Calu3 (cell line): Measurements from ENCODE around the gene B4GAT1. TPM values are rescaled to one million over a fixed set of nuclear protein-coding genes. Genes with fewer than 3 reads are reported as not detected.
A peak's percentile ranks its signal among the peaks of the same experiment; 100 is the strongest.
"Not testable (repeated sequence)": the region's sequence is repeated elsewhere in the genome, so short reads cannot be mapped to it uniquely, and the experiment has no call there.

Experiments used
- BruUV-seq: library from RNA; stranded (reverse); fragments of 400-500 nt; replicated peaks from 2 replicates; lab custom pipeline; 2021; lab: Mats Ljungman, UMichigan
- CTCF ChIA-PET: fragments of 300-600 bp; sonication (Branson Sonifier 250); formaldehyde crosslinking; loops from one replicate; lab custom pipeline; 2022; ENCODE audit warnings: antibody characterized with exemption; lab: Charles Lee
- DNase-seq: peaks from one replicate; pipeline ENCODE4 v3.0.0; 2022
- H3K27ac Mint-ChIP-seq: one replicate; pipeline ENCODE4 v1.8.0; 2022; ENCODE audit warnings: mixed read lengths; ENCODE audit not compliant: unreplicated experiment
- H3K27me3 Mint-ChIP-seq: one replicate; pipeline ENCODE4 v1.8.0; 2022; ENCODE audit warnings: mixed read lengths; ENCODE audit not compliant: unreplicated experiment
- H3K36me3 Mint-ChIP-seq: one replicate; pipeline ENCODE4 v1.8.0; 2022; ENCODE audit warnings: mild to moderate bottlenecking, moderate library complexity, mixed read lengths; ENCODE audit not compliant: insufficient read depth, unreplicated experiment
- H3K4me1 Mint-ChIP-seq: one replicate; pipeline ENCODE4 v1.8.0; 2022; ENCODE audit warnings: mild to moderate bottlenecking, low read depth, mixed read lengths; ENCODE audit not compliant: unreplicated experiment
- H3K4me3 Mint-ChIP-seq: one replicate; pipeline ENCODE4 v1.8.0; 2022; ENCODE audit warnings: mild to moderate bottlenecking, low read depth, moderate library complexity, mixed read lengths; ENCODE audit not compliant: unreplicated experiment
- H3K9me3 Mint-ChIP-seq: one replicate; pipeline ENCODE4 v1.8.0; 2022; ENCODE audit warnings: low read depth, mixed read lengths; ENCODE audit not compliant: unreplicated experiment
- CTCF ChIP-seq: fragments of 200-600 bp; IDR thresholded peaks from one replicate; pipeline ENCODE4 v1.8.0; 2022; ENCODE audit warnings: antibody characterized with exemption; ENCODE audit not compliant: unreplicated experiment
- intact Hi-C: fragments of 100-400 bp; cut with micrococcal nuclease; formaldehyde crosslinking; loops from one replicate; pipeline ENCODE4 v1.10.0; 2022; ENCODE audit not compliant: unreplicated experiment
- total RNA-seq: library from RNA; stranded (reverse); gene quantifications from 2 replicates; pipeline ENCODE4 v1.2.3, GENCODE V29; 2022

The B4GAT1 gene
- total RNA-seq, 1 experiment from 2014 or later: 11.8 TPM

GRCh38 chr11:66312549-66313320 is 34.7 kb downstream of the B4GAT1 start:
- TF ChIP-seq CTCF: no peak
- H3K27me3 Mint-ChIP-seq: peaks cover 43% of the 10 kb centered on the region
- intact Hi-C loops: no loop called here
- BruUV-seq: no TSS peak
- peak overlapping the region; percentile 83 for H3K27ac Mint-ChIP-seq
- H3K4me3 Mint-ChIP-seq: peak overlapping the region; percentile 90
- H3K36me3 Mint-ChIP-seq: peaks cover 24% of the 10 kb centered on the region
- CTCF ChIA-PET: interaction anchor here (0.5 to 3.3 kb wide), 21 partner anchors 10 to 126 kb away, joined by 3 to 32 read pairs (median 5); partner anchors contain the start of genes BRMS1, MRPL11, RAB1B and RIN1
- peak; percentile 97 for DNase-seq
- H3K9me3 Mint-ChIP-seq: no peaks in the 10 kb centered on the region
- H3K4me1 Mint-ChIP-seq: peaks cover 9% of the 10 kb centered on the region

DNA sequence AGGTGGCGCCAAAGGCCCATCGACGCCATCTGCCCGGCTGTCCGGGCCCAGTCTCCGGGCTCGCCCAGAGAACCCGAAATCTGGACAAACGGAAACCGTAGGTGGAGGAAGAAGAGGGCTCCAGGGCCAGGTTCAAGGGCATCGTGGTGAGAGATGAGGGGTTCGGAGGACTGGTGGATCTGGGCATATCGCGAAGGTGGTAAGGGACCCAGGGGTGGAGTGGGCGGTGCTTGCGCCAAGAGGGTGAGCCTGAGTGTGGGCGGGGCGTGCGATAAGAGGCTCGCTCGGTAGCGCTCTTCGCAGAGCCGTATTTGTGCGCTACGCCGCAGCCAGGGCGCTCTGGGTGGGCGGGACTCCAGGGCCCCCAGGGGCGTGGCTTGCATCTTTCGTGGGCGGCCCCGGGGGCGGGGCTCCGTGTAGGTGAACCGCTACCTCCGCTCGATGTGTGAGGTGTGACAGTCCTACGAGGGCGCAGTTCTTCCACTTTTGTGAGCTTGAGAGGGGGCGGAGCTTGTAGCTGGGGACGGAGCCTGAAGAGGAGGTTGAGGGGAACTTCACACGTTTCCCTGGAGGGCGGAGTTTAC is 35.4 kb downstream of the B4GAT1 start:
- CTCF ChIA-PET: interaction anchor here (0.5 to 3.3 kb wide), 23 partner anchors 10 to 127 kb away, joined by 3 to 32 read pairs (median 4); partner anchors contain the start of genes MRPL11, RAB1B, RIN1 and SLC29A2
- Mint-ChIP-seq H3K27ac (peak overlapping the region; percentile 83), H3K9me3 (no peaks in the 10 kb centered on the region), H3K4me1 (peaks cover 9% of the 10 kb centered on the region), H3K4me3 (peak overlapping the region; percentile 90), H3K36me3 (peaks cover 24% of the 10 kb centered on the region), H3K27me3 (peaks cover 49% of the 10 kb centered on the region)
- TF ChIP-seq CTCF: peak; percentile 75
- no TSS peak for BruUV-seq
- peak; percentile 90 for DNase-seq
- intact Hi-C loops: loop anchor here (2.0 kb wide), 1 partner anchor 77 kb away; no protein-coding TSS in a partner anchor

DNA sequence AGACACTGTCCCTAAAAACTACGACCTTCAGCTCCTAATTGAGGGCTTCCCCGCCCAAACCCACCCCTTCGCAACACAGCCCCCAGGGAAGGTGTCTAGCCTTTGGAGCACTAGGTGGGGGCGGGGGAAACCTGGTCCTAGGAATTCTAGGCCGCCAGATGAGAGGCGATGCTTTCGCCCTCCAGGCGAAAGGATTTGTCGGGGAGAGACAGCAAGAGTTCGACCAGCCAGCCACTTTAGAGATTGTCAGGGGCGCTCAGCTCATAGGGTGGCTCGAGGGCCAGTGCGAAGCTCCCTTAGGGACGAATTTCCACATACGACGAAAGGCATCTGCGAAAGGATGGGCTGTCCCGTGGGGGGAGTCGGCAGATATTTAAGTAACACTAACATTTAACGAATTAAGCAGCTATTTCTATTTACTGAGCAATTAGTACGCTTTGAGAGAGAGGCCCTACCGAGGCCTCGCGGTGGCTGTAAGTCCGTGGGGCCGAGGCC is 35.9 kb downstream of the B4GAT1 start:
- H3K4me3 Mint-ChIP-seq: peak overlapping the region; percentile 90
- peak overlapping the region; percentile 83 for H3K27ac Mint-ChIP-seq
- intact Hi-C loops: loop anchor here (2.0 kb wide), 1 partner anchor 77 kb away; no protein-coding TSS in a partner anchor
- no peaks in the 10 kb centered on the region for H3K9me3 Mint-ChIP-seq
- peaks cover 24% of the 10 kb centered on the region for H3K36me3 Mint-ChIP-seq
- H3K4me1 Mint-ChIP-seq: peaks cover 9% of the 10 kb centered on the region
- TF ChIP-seq CTCF: no peak
- no peak for DNase-seq
- H3K27me3 Mint-ChIP-seq: peaks cover 52% of the 10 kb centered on the region
- no TSS peak for BruUV-seq
- CTCF ChIA-PET: interaction anchor here (0.5 to 3.3 kb wide), 12 partner anchors 10 to 127 kb away, joined by 3 to 32 read pairs (median 6); partner anchors contain the start of genes MRPL11, RIN1 and YIF1A

- not testable (repeated sequence) for H3K4me1 Mint-ChIP-seq, BruUV-seq, H3K9me3 Mint-ChIP-seq, H3K27ac Mint-ChIP-seq, H3K4me3 Mint-ChIP-seq, DNase-seq
- peaks cover 47% of the 10 kb centered on the region for H3K27me3 Mint-ChIP-seq
- intact Hi-C loops: loop anchor here (2.0 kb wide), 1 partner anchor 78 kb away; no protein-coding TSS in a partner anchor
- peaks cover 24% of the 10 kb centered on the region for H3K36me3 Mint-ChIP-seq
- CTCF ChIA-PET: interaction anchor here (0.5 to 3.3 kb wide), 12 partner anchors 10 to 128 kb away, joined by 3 to 32 read pairs (median 6); partner anchors contain the start of genes MRPL11, RIN1 and YIF1A
Measured at GRCh38 chr11:66310803-66311440, 36.5 kb downstream of the B4GAT1 start.
